D721Med (cell line): ENCODE results near the gene MYO15B.
"Not testable (repeated sequence)": the region's sequence is repeated elsewhere in the genome, so short reads cannot be mapped to it uniquely, and the experiment has no call there.

ENCODE experiments used
- DNase-seq: peaks from one replicate; pipeline ENCODE4 v3.0.0; 2011; ENCODE audit warnings: low spot score; ENCODE audit not compliant: insufficient read length
- FAIRE-seq: peaks from 2 replicates; lab custom pipeline; 2011; peaks lifted over from hg19 to GRCh38; lab: Jason Lieb, UNC
- TF ChIP-seq, protein P1 (sequence below): IDR thresholded peaks from 2 replicates; pipeline ENCODE4 v1.5.1; 2012; ENCODE audit warnings: mild to moderate bottlenecking, control low read depth; ENCODE audit not compliant: insufficient read depth; ENCODE audit errors: missing control alignments

The MYO15B gene

DNA sequence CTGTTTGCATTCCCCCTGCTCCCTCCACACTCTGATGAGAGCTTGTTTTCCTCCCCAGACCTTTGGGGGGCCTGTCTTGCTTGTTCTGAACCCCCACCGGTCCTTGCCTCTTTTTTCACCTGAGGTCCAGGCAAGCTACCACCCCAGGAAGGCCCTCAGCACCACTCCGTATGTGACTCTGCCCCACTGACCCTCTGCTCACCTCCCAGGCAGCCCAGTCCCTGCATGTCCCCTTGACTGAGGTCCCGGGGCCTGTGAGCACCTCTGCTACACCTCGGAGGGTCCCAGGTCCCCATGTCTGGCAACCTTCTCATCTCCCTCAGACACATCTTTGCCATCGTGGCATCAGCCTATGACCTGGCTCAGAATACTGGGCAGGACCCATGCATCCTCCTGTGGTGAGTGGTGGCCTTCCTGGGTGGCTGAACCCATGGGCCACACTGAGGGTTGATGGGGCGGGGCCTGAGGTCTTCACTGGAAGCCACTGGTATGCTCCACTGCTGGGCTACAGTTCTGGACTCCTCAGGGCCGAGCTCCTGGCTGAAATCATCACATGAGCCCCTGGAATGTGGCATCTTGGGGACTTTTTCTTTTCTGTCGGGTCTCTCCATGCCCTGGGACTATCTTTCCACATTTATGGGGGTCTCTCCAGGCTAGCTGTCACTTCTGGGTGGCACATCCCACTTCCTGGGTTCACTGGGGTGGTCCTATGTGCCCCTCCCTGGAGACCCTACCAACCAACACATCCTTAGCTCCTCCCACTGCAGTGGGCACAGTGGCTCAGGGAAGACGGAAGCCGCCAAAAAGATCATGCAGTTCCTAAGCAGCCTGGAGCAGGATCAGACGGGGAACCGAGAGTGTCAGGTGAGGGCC is 3.5 kb downstream of the MYO15B start:
- DNase-seq (no peak), FAIRE-seq (no peak)
- TF ChIP-seq, protein P1, sequence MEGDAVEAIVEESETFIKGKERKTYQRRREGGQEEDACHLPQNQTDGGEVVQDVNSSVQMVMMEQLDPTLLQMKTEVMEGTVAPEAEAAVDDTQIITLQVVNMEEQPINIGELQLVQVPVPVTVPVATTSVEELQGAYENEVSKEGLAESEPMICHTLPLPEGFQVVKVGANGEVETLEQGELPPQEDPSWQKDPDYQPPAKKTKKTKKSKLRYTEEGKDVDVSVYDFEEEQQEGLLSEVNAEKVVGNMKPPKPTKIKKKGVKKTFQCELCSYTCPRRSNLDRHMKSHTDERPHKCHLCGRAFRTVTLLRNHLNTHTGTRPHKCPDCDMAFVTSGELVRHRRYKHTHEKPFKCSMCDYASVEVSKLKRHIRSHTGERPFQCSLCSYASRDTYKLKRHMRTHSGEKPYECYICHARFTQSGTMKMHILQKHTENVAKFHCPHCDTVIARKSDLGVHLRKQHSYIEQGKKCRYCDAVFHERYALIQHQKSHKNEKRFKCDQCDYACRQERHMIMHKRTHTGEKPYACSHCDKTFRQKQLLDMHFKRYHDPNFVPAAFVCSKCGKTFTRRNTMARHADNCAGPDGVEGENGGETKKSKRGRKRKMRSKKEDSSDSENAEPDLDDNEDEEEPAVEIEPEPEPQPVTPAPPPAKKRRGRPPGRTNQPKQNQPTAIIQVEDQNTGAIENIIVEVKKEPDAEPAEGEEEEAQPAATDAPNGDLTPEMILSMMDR, result no peak

DNA sequence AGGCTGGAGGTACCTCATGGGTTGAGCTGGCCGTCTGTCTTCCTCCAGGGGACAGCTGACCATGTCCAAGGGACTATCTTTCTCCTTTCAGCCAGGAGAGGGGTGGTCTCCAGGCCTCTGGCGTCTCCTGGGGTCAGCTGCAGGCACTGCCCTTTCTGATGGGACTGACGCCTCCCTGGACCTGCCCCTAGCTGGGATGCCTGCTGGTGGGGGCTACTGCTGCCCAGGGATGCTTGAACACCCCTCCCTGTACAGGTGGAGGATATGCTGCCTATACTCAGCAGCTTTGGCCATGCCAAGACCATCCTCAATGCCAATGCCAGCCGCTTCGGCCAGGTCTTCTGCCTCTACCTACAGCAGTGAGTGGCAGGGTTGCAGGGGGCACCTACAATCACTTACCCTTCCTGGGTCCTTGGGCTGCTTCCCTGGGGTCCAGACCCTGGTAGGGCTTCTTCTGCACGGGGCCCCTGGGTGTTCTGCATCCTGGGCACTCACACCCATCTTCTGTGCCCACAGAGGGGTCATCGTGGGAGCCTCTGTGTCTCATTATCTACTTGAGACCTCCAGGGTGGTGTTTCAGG is 4.2 kb downstream of the MYO15B start:
- no peak for DNase-seq
- TF ChIP-seq, protein P1, result no peak
- no peak for FAIRE-seq

DNA sequence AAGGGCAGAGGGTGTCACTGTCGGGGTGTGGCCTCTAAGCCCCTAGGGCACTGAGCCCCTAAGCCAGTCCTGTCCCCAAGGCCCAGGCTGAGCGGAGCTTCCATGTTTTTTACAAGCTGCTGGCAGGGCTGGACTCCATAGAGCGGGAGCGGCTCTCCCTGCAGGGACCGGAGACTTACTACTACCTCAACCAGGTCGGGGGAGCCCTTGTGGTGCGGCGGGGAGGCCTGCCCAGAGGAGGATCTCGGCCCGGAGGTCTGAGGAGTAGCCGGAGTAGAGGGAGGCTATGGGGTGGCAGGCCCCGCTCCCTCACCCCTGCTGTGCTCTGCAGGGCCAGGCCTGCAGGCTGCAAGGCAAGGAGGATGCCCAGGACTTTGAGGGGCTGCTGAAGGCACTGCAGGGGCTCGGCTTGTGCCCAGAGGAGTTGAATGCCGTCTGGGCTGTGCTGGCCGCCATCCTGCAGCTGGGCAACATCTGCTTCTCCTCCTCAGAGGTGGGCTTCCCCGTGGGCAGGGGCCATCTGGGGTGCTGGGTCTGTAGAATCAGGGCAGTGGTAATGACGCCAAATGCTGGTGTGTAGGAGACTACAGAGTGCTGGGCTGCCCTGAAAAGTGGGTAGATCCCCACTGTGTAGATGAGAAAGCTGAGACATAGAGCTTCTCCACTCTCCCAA is 4.9 kb downstream of the MYO15B start:
- no peak for FAIRE-seq
- no peak for DNase-seq
- TF ChIP-seq, protein P1, result no peak

DNA sequence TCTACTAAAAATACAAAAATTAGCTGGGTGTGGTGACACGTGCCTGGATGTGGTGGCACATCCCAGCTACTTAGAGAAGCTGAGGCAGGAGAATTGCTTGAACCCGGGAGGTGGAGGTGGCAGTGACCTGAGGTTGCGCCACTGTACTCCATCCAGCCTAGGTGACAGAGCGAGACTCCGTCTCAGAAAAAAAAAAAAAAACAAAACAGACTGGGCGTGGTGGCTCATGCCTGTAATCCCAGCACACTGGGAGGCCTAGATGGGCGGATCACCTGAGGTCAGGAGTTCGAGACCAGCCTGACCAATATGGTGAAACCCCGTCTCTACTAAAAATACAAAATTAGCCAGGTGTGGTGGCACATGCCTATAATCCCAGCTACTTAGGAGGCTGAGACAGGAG is 5.8 kb downstream of the MYO15B start:
- FAIRE-seq, result not testable (repeated sequence)

DNA sequence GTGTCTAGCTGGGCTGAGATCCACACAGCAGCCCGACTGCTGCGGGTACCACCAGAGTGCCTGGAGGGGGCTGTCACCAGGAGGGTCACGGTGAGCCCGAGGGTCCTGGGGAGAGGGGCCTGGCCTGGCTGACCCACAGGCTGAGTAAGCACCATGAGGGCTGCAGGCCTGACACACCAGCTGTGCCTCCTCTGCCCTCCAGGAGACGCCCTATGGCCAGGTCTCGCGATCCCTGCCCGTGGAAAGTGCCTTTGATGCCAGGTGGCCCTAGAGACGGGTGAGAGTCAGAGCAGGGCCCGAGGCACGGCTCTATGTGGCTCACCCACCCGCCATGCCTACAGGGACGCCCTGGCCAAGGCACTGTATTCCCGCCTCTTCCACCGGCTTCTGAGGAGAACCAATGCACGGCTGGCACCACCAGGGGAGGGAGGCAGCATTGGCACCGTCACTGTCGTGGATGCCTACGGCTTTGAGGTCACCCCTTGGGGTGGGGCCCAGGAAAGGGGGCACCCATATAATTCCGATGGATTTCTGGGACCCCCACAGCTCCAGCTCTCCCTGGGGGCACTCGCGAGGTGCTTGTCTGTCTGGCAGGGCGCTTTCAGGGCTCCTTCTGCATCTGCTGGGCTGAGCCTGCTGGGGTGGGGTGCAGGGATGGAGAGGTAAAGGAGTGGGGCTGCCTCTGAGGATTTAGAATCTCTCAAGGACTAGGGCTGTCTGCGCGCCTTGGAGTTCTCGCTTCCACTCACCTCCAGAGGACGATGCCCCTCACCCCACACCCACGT is 7.1 kb downstream of the MYO15B start:
- TF ChIP-seq, protein P1, result no peak
- no peak for FAIRE-seq

More for the DNA sequence above, 5.8 kb downstream of the MYO15B start:
- not testable (repeated sequence) for DNase-seq

DNA sequence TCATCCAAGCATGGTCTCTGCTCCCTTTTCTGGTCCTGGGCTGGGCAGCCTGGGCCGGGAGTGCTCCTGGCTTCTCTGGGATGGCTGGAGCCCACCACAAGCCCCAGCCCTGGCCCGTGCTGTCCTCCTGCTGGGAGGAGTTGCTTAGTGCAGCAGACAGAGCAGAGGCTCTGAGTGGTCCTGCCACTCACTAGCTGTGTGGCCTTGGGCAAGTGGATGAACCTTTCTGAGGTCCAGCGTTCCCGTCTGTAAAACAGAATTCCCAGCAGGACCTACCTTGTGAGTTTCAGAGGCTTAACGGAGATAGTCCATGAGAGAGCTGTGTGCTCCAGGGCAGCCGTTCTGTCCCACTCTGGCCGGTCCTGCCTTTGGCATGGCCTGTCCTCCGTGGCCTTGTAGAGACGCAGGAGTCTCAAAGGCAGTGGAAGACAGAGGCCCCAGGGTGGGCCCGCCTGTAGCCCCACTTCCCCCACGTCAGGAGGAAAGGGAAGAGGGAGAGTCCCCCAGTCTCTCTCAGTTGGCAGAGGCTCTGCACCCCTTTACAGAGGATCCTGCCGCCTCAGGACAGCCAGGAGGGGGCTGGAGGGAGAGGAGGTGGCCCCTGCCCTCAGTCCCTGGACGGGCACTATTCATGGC is 7.8 kb downstream of the MYO15B start:
- no peak for FAIRE-seq
- DNase-seq, result no peak
- TF ChIP-seq, protein P1, result no peak

More for the DNA sequence above, 7.1 kb downstream of the MYO15B start:
- DNase-seq, result no peak

DNA sequence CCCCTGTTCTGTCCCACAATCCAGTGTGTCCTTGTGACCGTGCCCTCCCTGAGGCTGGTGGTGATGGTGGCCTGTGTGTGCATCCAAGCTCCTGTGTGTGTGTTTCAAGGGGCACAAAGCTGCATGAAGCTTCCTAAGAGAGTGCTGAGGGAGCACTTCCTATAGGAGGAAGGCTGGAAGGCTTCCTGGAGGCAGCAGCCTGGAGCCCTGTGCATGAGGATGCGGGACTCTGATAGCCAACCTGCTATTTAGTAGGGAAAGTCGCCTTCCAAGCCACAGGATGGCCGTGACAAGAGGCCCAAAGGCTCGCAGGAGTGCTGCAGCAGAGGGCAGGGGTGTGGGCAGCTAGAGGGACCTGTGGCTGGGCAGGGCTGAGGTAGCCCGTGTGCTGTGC is 8.3 kb downstream of the MYO15B start:
- FAIRE-seq (no peak), DNase-seq (no peak)
- TF ChIP-seq, protein P1, result no peak
